BLaER1 treated with 17β-estradiol and CSF1 and Interleukin-3, amounts not matched to agents 10 nM and 100 nM (cell line): ENCODE data around the gene WDR6.
A peak's percentile ranks its signal among the peaks of the same experiment; 100 is the strongest.

ENCODE experiments used
- H3K27ac ChIP-seq, 11 experiments: shearing (Covaris generic); formaldehyde crosslinking; 2 replicates each; pipeline ENCODE4 v1.8.1; 2022
- H3K27me3 ChIP-seq, 11 experiments: shearing (Covaris generic); formaldehyde crosslinking; 2 replicates each; pipeline ENCODE4 v1.8.1; 2022
- H3K36me3 ChIP-seq, 11 experiments: shearing (Covaris generic); formaldehyde crosslinking; 2 replicates each; pipeline ENCODE4 v1.8.1; 2022
- H3K4me1 ChIP-seq, 10 experiments: shearing (Covaris generic); formaldehyde crosslinking; 2 replicates each; pipeline ENCODE4 v1.8.1; 2022
- H3K4me2 ChIP-seq, 11 experiments: shearing (Covaris generic); formaldehyde crosslinking; 2 replicates each; pipeline ENCODE4 v1.8.1; 2022
- H3K4me3 ChIP-seq, 10 experiments: shearing (Covaris generic); formaldehyde crosslinking; 2 replicates each; pipeline ENCODE4 v1.8.1; 2022
- H3K9ac ChIP-seq, 11 experiments: shearing (Covaris generic); formaldehyde crosslinking; 2 replicates each; pipeline ENCODE4 v1.8.1; 2022
- H3K9me3 ChIP-seq, 11 experiments: shearing (Covaris generic); formaldehyde crosslinking; replicated peaks in 1 of 11; 2 replicates each; pipeline ENCODE4 v1.8.1; 2022
- H4K20me1 ChIP-seq, 11 experiments: shearing (Covaris generic); formaldehyde crosslinking; 2 replicates each; pipeline ENCODE4 v1.8.1; 2022
- Cebpa-rat ChIP-seq, 11 experiments: shearing (Covaris generic); IDR thresholded peaks; 2 replicates each; pipeline ENCODE4 v1.8.1; 2022

WDR6 gene

GRCh38 chr3:49032646-49033304 is 25.6 kb downstream of the WDR6 start:
- H3K4me2 ChIP-seq = no peak overlapping the region
- H4K20me1 ChIP-seq = peaks cover 0 to 58% (median 8%) of the 10 kb centered on the region in 11 experiments; a peak in 12 of 22 replicates
- H3K36me3 ChIP-seq = peaks cover 67 to 89% (median 84%) of the 10 kb centered on the region in 11 experiments
- no peaks in the 10 kb centered on the region for H3K27me3 ChIP-seq
- peaks cover 13 to 35% (median 21%) of the 10 kb centered on the region in 10 experiments for H3K4me1 ChIP-seq
- no peaks in the 10 kb centered on the region for H3K9me3 ChIP-seq
- H3K4me3 ChIP-seq = no peak overlapping the region
- H3K27ac ChIP-seq = no peak overlapping the region
- TF ChIP-seq Cebpa-rat (IDR thresholded peaks at IDR 0.05) = no peak
- H3K9ac ChIP-seq = peak overlapping the region in 2 of 11 experiments; percentile 14 to 21; a peak in 4 of 22 replicates

DNA sequence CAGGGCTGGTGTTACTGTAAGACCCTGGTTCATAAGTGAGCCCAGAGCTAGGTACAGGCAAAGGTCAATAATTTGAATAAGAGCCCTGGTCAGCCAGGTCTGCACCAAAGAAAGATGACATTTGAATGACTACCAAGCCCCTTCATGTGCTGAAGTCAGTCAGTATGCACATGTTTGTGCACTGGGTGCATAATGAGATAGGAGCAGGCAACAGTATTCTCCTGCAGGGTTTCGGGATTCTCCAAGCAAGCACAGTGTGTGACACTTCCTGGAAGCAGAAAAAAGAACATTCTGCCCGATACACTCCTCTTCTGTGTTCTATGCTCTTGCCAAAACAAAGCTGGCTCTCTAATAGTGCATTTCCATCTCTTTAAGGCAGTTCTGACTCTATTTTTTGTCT is 27.5 kb downstream of the WDR6 start:
- Histone ChIP-seq H3K9me3 (no peaks in the 10 kb centered on the region), H3K4me3 (no peak overlapping the region), H3K27ac (peak overlapping the region in 1 of 11 experiments; percentile 1; a peak in 1 of 22 replicates), H3K36me3 (peaks cover 83 to 100% (median 100%) of the 10 kb centered on the region in 11 experiments), H3K9ac (peak overlapping the region in 3 of 11 experiments; percentile 7 to 25 (median 17); a peak in 1 of 22 replicates), H3K27me3 (no peaks in the 10 kb centered on the region), H4K20me1 (peaks cover 0 to 54% (median 5%) of the 10 kb centered on the region in 11 experiments; a peak in 12 of 22 replicates), H3K4me2 (peak overlapping the region in 1 of 11 experiments; percentile 57; a peak in 3 of 22 replicates), H3K4me1 (peaks cover 0 to 23% (median 8%) of the 10 kb centered on the region in 10 experiments; a peak in 12 of 20 replicates)
- TF ChIP-seq Cebpa-rat (IDR thresholded peaks at IDR 0.05) = no peak

- peaks cover 0 to 54% (median 5%) of the 10 kb centered on the region in 11 experiments; a peak in 13 of 22 replicates for H4K20me1 ChIP-seq
- peaks cover 84 to 100% (median 100%) of the 10 kb centered on the region in 11 experiments for H3K36me3 ChIP-seq
- H3K9ac ChIP-seq = peak overlapping the region in 4 of 11 experiments; percentile 7 to 23 (median 14); a peak in 3 of 22 replicates
- peaks cover 0 to 23% (median 8%) of the 10 kb centered on the region in 10 experiments; a peak in 11 of 20 replicates for H3K4me1 ChIP-seq
- no peak for TF ChIP-seq Cebpa-rat (IDR thresholded peaks at IDR 0.05)
- no peak overlapping the region for H3K4me3 ChIP-seq
- H3K27ac ChIP-seq = peak overlapping the region in 3 of 11 experiments; percentile 1 to 34 (median 2); a peak in 2 of 22 replicates
- peak overlapping the region in 4 of 11 experiments; percentile 28 to 70 (median 54); a peak in 6 of 22 replicates for H3K4me2 ChIP-seq
- no peaks in the 10 kb centered on the region for H3K9me3 ChIP-seq
- H3K27me3 ChIP-seq = no peaks in the 10 kb centered on the region
These were observed 28.1 kb downstream of the WDR6 start for GRCh38 chr3:49035281-49035680.

DNA sequence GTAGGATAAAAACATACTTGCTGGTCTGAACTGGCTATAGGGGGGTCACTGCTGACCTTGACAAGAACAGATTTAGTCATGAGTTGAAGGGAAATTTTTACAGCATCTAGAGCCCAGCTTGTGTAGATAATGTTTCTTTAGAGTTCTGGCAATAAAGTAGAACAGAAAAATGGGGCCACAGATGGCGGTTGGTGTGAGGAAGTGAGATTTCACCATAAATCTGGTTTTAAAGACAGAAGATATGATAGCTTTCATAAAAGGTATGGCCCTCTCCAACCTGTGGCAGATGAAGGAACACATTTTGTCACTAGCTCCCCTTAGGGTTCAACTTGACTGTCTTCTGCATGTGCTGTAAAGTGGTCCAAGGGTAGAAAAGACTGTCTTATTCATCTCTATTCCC is 46.4 kb downstream of the WDR6 start:
- Histone ChIP-seq H3K36me3 (peaks cover 88 to 100% (median 97%) of the 10 kb centered on the region in 11 experiments), H3K4me3 (no peak overlapping the region), H3K9me3 (no peaks in the 10 kb centered on the region), H3K4me2 (no peak overlapping the region), H3K9ac (no peak overlapping the region), H3K27me3 (no peaks in the 10 kb centered on the region), H3K4me1 (peaks cover 0 to 8% (median 0%) of the 10 kb centered on the region in 10 experiments; a peak in 4 of 20 replicates), H3K27ac (no peak overlapping the region), H4K20me1 (peaks cover 31 to 97% (median 78%) of the 10 kb centered on the region in 11 experiments; a peak in 20 of 22 replicates)
- no peak for TF ChIP-seq Cebpa-rat (IDR thresholded peaks at IDR 0.05)

DNA sequence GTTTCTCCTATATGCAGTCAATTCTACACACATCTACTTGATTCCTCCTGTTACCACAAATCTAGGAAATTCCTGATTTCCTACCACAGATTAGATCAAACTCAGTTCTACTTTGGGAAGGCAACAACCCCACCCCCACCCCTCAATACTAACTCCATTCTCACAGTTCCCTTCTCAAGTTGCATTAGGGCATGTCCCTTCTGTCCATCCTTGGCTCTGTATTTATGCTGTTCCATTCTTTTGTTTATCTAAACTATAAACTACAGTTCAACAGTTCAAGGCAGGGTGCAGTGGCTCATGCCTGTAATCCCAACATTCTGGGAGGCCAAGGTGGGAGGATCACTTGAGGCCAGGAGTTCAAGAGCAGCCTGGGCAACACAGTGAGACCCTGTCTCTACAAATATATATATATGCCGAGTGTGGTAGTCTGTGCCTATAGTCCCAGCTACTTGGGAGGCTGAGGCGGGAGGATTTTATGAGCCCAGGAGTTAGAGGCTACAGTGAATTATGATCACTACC is 47.2 kb downstream of the WDR6 start:
- H3K27ac ChIP-seq = no peak overlapping the region
- H3K4me2 ChIP-seq = no peak overlapping the region
- peaks cover 93 to 100% (median 97%) of the 10 kb centered on the region in 11 experiments for H3K36me3 ChIP-seq

GRCh38 chr3:49057268-49057667 is 50.1 kb downstream of the WDR6 start:
- no peak for TF ChIP-seq Cebpa-rat (IDR thresholded peaks at IDR 0.05)
- H3K4me3 ChIP-seq = no peak overlapping the region
- no peaks in the 10 kb centered on the region for H3K27me3 ChIP-seq
- peaks cover 94 to 100% (median 99%) of the 10 kb centered on the region in 11 experiments for H3K36me3 ChIP-seq
- no peak overlapping the region for H3K27ac ChIP-seq
- H3K4me2 ChIP-seq = no peak overlapping the region
- H3K4me1 ChIP-seq = peaks cover 0 to 9% (median 0%) of the 10 kb centered on the region in 10 experiments; a peak in 4 of 20 replicates
- no peaks in the 10 kb centered on the region for H3K9me3 ChIP-seq
- H3K9ac ChIP-seq = no peak overlapping the region
- H4K20me1 ChIP-seq = peaks cover 28 to 97% (median 72%) of the 10 kb centered on the region in 11 experiments; a peak in 21 of 22 replicates

More for the DNA sequence above, 47.2 kb downstream of the WDR6 start:
- Histone ChIP-seq H3K9me3 (no peaks in the 10 kb centered on the region), H4K20me1 (peaks cover 31 to 97% (median 75%) of the 10 kb centered on the region in 11 experiments; a peak in 20 of 22 replicates), H3K4me1 (peaks cover 0 to 9% (median 0%) of the 10 kb centered on the region in 10 experiments; a peak in 4 of 20 replicates), H3K27me3 (no peaks in the 10 kb centered on the region), H3K9ac (no peak overlapping the region), H3K4me3 (no peak overlapping the region)
- TF ChIP-seq Cebpa-rat (IDR thresholded peaks at IDR 0.05) = no peak

- peak overlapping the region in 2 of 11 experiments; percentile 3 to 12; a peak in 2 of 22 replicates for H3K4me2 ChIP-seq
- H3K9ac ChIP-seq = no peak overlapping the region
- TF ChIP-seq Cebpa-rat (IDR thresholded peaks at IDR 0.05) = no peak
- peaks cover 0 to 9% (median 0%) of the 10 kb centered on the region in 10 experiments; a peak in 4 of 20 replicates for H3K4me1 ChIP-seq
- H3K27me3 ChIP-seq = no peaks in the 10 kb centered on the region
- no peak overlapping the region for H3K4me3 ChIP-seq
- peaks cover 94 to 100% (median 99%) of the 10 kb centered on the region in 11 experiments for H3K36me3 ChIP-seq
- H3K27ac ChIP-seq = no peak overlapping the region
- H3K9me3 ChIP-seq = no peaks in the 10 kb centered on the region
- H4K20me1 ChIP-seq = peaks cover 29 to 96% (median 72%) of the 10 kb centered on the region in 11 experiments; a peak in 21 of 22 replicates
These were observed 50.8 kb downstream of the WDR6 start for GRCh38 chr3:49058011-49058410.
